NB4 (cell line): ENCODE data around the gene CLSTN2.

Experiments used
- CTCF ChIP-seq: IDR thresholded peaks from one replicate; pipeline ENCODE4 v1.5.1; 2012; ENCODE audit warnings: low read depth, low read length
- MYC ChIP-seq: IDR thresholded peaks from 2 replicates; pipeline ENCODE4 v1.6.1; 2011; ENCODE audit warnings: low read depth, low read length

DNA sequence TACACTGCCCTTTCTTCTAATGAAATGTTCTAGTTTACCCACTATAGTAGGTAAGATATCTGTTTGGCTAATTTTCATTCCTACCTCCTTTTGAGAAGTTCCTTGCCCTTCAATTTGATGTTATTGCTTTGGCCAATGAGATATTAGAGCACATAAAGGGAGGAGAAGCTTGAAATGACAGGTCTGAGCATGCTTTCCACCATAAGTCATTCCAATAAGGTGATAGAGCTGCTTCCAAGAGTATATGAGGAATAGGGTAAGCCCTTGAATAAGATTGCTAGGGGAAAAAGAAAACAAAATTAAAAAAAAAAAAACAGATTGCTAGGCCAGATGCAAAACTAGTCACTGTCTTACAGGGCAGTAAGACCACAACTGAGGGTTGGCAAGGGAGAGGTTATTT lies 664.0 kb downstream of the CLSTN2 start:
- TF ChIP-seq CTCF (no peak), MYC (no peak)
